ES-I3 (cell line): ENCODE results near the gene PURB.
"Not testable (repeated sequence)": the region's sequence is repeated elsewhere in the genome, so short reads cannot be mapped to it uniquely, and the experiment has no call there.

Experiments
- H3K36me3 ChIP-seq: 2 replicates; pipeline ENCODE4 v1.6.1; 2013; ENCODE audit warnings: mild to moderate bottlenecking, low read length, control low read depth, moderate library complexity; ENCODE audit not compliant: insufficient read depth
- H3K4me1 ChIP-seq: 2 replicates; pipeline ENCODE4 v1.6.1; 2013; ENCODE audit warnings: mild to moderate bottlenecking, control low read depth, low read length; ENCODE audit not compliant: insufficient read depth
- H3K9ac ChIP-seq: 2 replicates; pipeline ENCODE4 v1.6.1; 2013; ENCODE audit warnings: low read depth, mild to moderate bottlenecking, low read length, moderate library complexity
- H3K9me3 ChIP-seq: 2 replicates; pipeline ENCODE4 v1.6.1; 2013; ENCODE audit warnings: mild to moderate bottlenecking, low read length, moderate library complexity; ENCODE audit not compliant: control insufficient read depth, insufficient read depth

The PURB gene

DNA sequence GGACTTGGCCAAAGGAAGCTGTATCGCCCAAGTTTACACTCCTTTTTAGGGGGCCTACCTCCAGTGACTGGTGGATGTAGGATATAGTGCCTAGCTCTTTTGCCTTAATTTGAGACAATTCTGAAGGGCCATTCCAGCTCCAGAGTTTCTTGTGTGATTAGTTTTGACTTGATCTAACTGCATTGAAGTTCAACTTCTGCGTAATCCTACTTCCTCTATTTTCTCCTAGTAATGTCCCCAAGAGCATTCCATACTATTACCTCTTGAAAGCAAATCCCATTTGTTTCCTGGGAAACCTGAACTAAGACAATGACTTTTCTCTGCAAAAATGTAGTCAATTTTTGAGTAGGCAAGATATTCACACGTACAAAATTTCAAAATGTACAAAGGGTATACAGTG lies 32.7 kb downstream of the PURB start:
- Histone ChIP-seq H3K9me3 (no peaks in the 10 kb centered on the region), H3K9ac (no peak overlapping the region), H3K36me3 (no peaks in the 10 kb centered on the region)

DNA sequence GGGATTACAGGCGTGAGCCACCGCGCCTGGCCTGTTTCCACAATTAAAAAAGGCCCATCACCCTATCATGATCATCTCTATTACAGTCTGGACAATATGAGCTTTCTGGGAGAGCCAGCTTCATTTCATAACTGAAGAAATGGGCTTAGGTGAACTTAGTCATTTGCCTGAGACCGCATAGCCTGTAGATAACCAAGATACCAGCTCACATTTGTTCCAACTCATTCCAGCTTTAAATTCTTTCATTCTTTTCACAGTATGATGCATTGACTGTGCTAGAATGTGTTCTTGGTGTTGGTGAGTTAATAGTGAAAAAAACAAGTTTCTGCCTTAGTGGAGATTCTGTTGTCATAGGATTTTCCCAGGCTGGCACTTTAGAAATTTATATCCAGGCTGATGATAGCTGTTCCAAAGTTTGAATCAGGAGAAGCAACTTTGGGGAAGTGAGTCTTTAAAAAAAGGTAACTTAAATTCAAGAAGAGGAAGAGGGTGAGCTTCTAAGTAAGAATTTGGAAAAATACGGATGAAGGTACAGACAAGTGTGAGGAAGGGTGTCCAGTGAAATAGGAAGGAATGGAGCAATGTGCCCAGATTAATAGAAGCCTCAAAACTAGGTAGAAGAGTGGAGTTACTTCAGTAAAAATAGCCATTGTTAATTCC lies 35.3 kb downstream of the PURB start:
- H3K9ac ChIP-seq: no peak overlapping the region

More for the DNA sequence above, 32.7 kb downstream of the PURB start:
- no peaks in the 10 kb centered on the region for H3K4me1 ChIP-seq

DNA sequence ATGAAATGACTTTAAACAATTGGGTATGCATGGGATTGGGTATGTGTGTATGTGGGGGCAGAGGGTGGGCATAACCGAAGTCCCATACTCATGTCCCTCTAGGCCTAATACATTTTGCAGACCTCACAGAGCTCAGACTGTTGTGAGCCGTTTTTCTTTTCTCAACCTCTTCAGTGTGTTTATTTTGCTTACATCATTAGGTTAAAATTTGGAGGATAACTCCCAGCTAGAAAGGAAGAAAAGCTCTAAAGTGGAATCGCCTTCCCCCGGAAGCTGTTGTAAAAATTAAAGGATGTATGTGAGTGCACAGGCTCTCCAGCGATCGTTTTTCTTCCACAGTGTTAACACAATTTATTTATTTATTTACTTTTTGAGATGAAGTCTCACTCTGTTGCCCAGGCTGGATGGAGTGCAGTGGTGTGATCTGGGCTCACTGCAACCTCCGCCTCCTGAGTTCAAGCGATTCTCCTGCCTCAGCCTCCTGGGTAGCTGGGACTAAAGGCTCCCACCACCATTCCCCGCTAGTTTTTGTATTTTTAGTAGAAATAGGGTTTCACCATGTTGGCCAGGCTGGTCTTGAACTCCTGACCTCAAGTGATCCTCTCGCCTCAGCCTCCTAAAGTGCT lies 36.0 kb downstream of the PURB start:
- Histone ChIP-seq H3K36me3 (no peaks in the 10 kb centered on the region), H3K9ac (peak overlapping the region; percentile 79; the same call in 1 of the 2 replicates), H3K9me3 (no peaks in the 10 kb centered on the region), H3K4me1 (no peaks in the 10 kb centered on the region)

More for the DNA sequence above, 35.3 kb downstream of the PURB start:
- no peaks in the 10 kb centered on the region for H3K9me3 ChIP-seq
- H3K4me1 ChIP-seq: no peaks in the 10 kb centered on the region
- no peaks in the 10 kb centered on the region for H3K36me3 ChIP-seq

GRCh38 chr7:44847920-44848634 lies 37.3 kb downstream of the PURB start, which contains the start of gene H2AZ2:
Gene H2AZ2 (minus strand): TSS chr7:44848087. CDS start chr7:44847971, 116 bp downstream.
- H3K9me3 ChIP-seq: no peaks in the 10 kb centered on the region
- H3K9ac ChIP-seq: peak within 1 kb of the TSS; percentile 91
- no peaks in the 10 kb centered on the region for H3K36me3 ChIP-seq
- no peaks in the 10 kb centered on the region for H3K4me1 ChIP-seq

GRCh38 chr7:44847509-44847919 lies 37.8 kb downstream of the PURB start:
- Histone ChIP-seq H3K9ac (peak overlapping the region; percentile 91), H3K4me1 (no peaks in the 10 kb centered on the region), H3K36me3 (no peaks in the 10 kb centered on the region), H3K9me3 (no peaks in the 10 kb centered on the region)

GRCh38 chr7:44846816-44847508 lies 38.4 kb downstream of the PURB start:
- H3K4me1 ChIP-seq: no peaks in the 10 kb centered on the region
- H3K36me3 ChIP-seq: no peaks in the 10 kb centered on the region
- H3K9ac ChIP-seq: peak overlapping the region; percentile 91
- no peaks in the 10 kb centered on the region for H3K9me3 ChIP-seq

GRCh38 chr7:44846390-44846789 lies 38.9 kb downstream of the PURB start:
- H3K36me3 ChIP-seq, H3K9me3 ChIP-seq, H3K4me1 ChIP-seq: not testable (repeated sequence)
- peak overlapping the region; percentile 91 for H3K9ac ChIP-seq

DNA sequence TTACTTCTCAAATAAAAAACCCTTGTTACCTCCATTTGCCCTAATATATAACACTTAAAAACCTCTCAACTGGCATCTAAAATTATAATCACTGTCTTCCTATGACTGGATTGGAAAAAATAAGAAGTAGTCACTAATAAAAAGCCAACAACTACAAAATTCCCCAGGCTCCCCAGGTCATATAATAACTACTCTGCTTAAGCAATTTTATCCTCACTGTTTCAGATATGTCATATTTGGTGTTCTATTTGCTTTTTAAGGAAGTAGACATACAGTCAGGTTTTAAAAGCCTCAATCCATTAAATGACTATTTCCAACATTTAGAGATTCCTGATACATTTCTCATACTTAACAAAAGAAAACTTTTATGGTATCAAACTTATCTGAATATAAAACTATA lies 39.9 kb downstream of the PURB start:
- H3K36me3 ChIP-seq: peaks cover 7% of the 10 kb centered on the region
- H3K9ac ChIP-seq: no peak overlapping the region
- no peaks in the 10 kb centered on the region for H3K9me3 ChIP-seq
- no peaks in the 10 kb centered on the region for H3K4me1 ChIP-seq

DNA sequence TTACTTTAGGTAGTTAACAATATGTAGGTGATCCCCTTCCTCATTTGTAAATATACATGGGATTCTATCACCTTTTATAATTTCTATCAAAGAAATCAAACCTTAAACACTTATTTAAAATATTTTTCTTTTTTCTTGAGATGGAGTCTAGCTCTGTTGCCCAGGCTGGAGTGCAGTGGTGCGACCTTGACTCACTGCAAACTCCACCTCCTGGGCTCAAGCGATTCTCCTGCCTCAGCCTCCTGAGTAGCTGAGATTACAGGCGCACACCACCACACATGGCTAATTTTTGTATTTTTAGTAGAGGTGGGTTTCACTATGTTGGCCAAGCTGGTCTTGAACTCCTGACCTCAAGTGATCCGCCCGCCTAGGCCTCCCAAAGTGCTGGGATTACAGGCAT lies 41.9 kb downstream of the PURB start:
- not testable (repeated sequence) for H3K9me3 ChIP-seq, H3K4me1 ChIP-seq, H3K9ac ChIP-seq, H3K36me3 ChIP-seq

- H3K36me3 ChIP-seq, H3K9ac ChIP-seq, H3K4me1 ChIP-seq, H3K9me3 ChIP-seq: not testable (repeated sequence)
These were observed 42.7 kb downstream of the PURB start for GRCh38 chr7:44842675-44843074.

DNA sequence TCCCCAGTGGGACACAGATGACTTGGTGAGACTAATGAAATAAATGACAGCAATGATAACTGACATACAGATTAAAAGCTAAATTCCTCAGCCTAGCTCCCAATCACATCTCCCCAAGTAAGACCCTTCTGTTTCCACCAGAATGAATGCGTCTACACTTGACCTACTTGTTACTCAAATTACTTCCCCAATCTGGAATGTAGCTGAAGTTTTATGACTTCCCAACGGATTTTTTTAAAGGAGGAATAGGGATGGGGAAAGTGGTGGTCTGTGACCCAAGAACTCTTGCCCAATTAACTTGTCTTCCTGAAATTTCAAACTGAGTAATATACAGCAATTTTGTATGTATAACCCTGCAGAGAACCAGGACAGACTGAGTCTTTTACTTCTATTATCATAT lies 46.6 kb downstream of the PURB start:
- H3K4me1 ChIP-seq: no peaks in the 10 kb centered on the region
- H3K36me3 ChIP-seq: peaks cover 7% of the 10 kb centered on the region
- no peaks in the 10 kb centered on the region for H3K9me3 ChIP-seq
- H3K9ac ChIP-seq: no peak overlapping the region

DNA sequence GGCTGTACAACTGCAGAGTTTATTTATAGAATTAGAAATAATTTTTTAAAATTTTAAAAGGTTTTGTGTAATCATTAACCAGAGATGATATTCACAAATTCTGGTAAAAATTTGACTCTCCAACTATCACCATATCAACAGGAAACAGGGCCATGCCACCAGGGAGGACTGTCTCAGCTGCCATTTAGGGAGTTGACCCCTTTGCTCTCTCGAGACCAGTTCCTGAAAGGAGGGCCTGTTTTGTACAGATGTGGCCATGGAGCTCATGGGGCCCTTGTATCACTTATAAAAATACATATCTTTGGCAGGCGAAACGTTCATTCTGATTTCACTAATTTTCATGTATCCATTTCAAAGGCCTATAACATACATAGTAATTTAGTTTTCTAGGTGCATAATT lies 57.8 kb downstream of the PURB start:
- no peak overlapping the region for H3K9ac ChIP-seq
- peaks cover 30% of the 10 kb centered on the region for H3K36me3 ChIP-seq
- peaks cover 4% of the 10 kb centered on the region; the same call in 1 of the 2 replicates for H3K4me1 ChIP-seq
- H3K9me3 ChIP-seq: no peaks in the 10 kb centered on the region
